Endothelial cell of umbilical vein (primary cell): Measurements from ENCODE around the gene SEMA5A. TPM values are rescaled to one million over a fixed set of nuclear protein-coding genes. Genes with fewer than 3 reads are reported as not detected.

Experiments
- BruUV-seq: library from RNA; stranded (reverse); fragments of 400-500 nt; replicated peaks from 2 replicates; lab custom pipeline; 2021; lab: Mats Ljungman, UMichigan
- CTCF ChIA-PET: fragments of 300-600, 350-600 bp; sonication (Branson Sonifier 250); formaldehyde crosslinking; loops from one replicate; lab custom pipeline; 2021; ENCODE audit warnings: antibody characterized with exemption, inconsistent platforms; lab: Charles Lee
- POLR2A ChIA-PET: fragments of 300-600, 350-600 bp; sonication (Branson Sonifier 250); formaldehyde crosslinking; loops from one replicate; lab custom pipeline; 2021; ENCODE audit warnings: antibody characterized with exemption, inconsistent platforms; lab: Charles Lee
- DNase-seq: peaks from one replicate; pipeline ENCODE4 v3.0.0-alpha.2; 2011; ENCODE audit warnings: low read depth, low spot score
- FAIRE-seq: peaks from 2 replicates; lab custom pipeline; 2011; peaks lifted over from hg19 to GRCh38; lab: Jason Lieb, UNC
- H2AFZ ChIP-seq: 2 replicates; pipeline ENCODE4 v1.6.0; 2012; ENCODE audit warnings: low read depth, low read length, control low read depth, inconsistent platforms
- H3K27ac ChIP-seq: 2 replicates; pipeline ENCODE4 v1.5.1; 2011; ENCODE audit warnings: low read depth, mild to moderate bottlenecking, control low read depth, low read length, moderate library complexity; ENCODE audit not compliant: insufficient read depth
- H3K27me3 ChIP-seq, 2 experiments: 2 replicates each; pipeline versions ENCODE4 v1.6.0 to v1.6.1; 2011; ENCODE audit warnings: low read length in 2 of 2, mixed read lengths in 1 of 2; ENCODE audit not compliant: control insufficient read depth in 2 of 2, insufficient read depth in 2 of 2
- H3K36me3 ChIP-seq, 2 experiments: 2 replicates in 1 of 2; 3 replicates in 1 of 2; pipeline ENCODE4 v1.5.1; 2011; ENCODE audit warnings: low read length in 2 of 2, mild to moderate bottlenecking in 1 of 2, moderate library complexity in 1 of 2; ENCODE audit not compliant: control insufficient read depth in 2 of 2, insufficient read depth in 2 of 2; ENCODE audit errors: extremely low read depth in 1 of 2
- H3K4me1 ChIP-seq: 3 replicates; pipeline ENCODE4 v1.5.1; 2011; ENCODE audit warnings: mild to moderate bottlenecking, low read length; ENCODE audit not compliant: control insufficient read depth, insufficient read depth; ENCODE audit errors: extremely low read depth
- H3K4me2 ChIP-seq: 2 replicates; pipeline ENCODE4 v1.6.1; 2011; ENCODE audit warnings: low read length, control low read depth, mixed read lengths; ENCODE audit not compliant: insufficient read depth
- H3K4me3 ChIP-seq, 3 experiments: fragments of 200-600 bp in 1 of 3; sonication (generic), shearing (Covaris generic) in 1 of 3; replicated peaks in 1 of 3; 2 replicates each; pipeline ENCODE4 v1.5.1; 2011 to 2016; ENCODE audit warnings: control low read depth in 3 of 3, low read length in 3 of 3, mild to moderate bottlenecking in 2 of 3, inconsistent platforms in 1 of 3, low read depth in 1 of 3, moderate library complexity in 1 of 3; ENCODE audit not compliant: insufficient read depth in 1 of 3
- H3K79me2 ChIP-seq: 2 replicates; pipeline ENCODE4 v1.6.0; 2012; ENCODE audit warnings: low read length, inconsistent platforms; ENCODE audit not compliant: control insufficient read depth, insufficient read depth
- H3K9ac ChIP-seq: replicated peaks from 2 replicates; pipeline ENCODE3; 2011; ENCODE audit warnings: low read length, control low read depth; ENCODE audit not compliant: insufficient read depth; ENCODE audit errors: extremely low read depth
- H3K9me1 ChIP-seq: replicated peaks from 3 replicates; pipeline ENCODE4 v1.6.0; 2011; ENCODE audit warnings: mild to moderate bottlenecking, low read length; ENCODE audit not compliant: control insufficient read depth, insufficient read depth; ENCODE audit errors: extremely low read depth
- H3K9me3 ChIP-seq: replicated peaks from 2 replicates; pipeline ENCODE4 v1.5.1; 2012; ENCODE audit warnings: low read length, inconsistent platforms; ENCODE audit not compliant: control insufficient read depth, insufficient read depth
- H4K20me1 ChIP-seq: replicated peaks from 2 replicates; pipeline ENCODE3; 2011; ENCODE audit warnings: mild to moderate bottlenecking, low read length; ENCODE audit not compliant: control insufficient read depth, insufficient read depth; ENCODE audit errors: extremely low read depth
- CTCF ChIP-seq, 2 donors: IDR thresholded peaks; 1 replicate in 1 of 2; 2 replicates in 1 of 2; pipeline ENCODE4 v1.5.1; 2011; ENCODE audit warnings: low read length in 2 of 2, mild to moderate bottlenecking in 2 of 2, moderate library complexity in 2 of 2, control low read depth in 1 of 2, inconsistent platforms in 1 of 2, low read depth in 1 of 2; ENCODE audit not compliant: insufficient read depth in 1 of 2; ENCODE audit errors: extremely low read depth in 1 of 2
- EZH2 ChIP-seq: IDR thresholded peaks from 2 replicates; pipeline ENCODE4 v1.6.1; 2012; ENCODE audit warnings: borderline replicate concordance, low read depth, mild to moderate bottlenecking, moderate library complexity, low read length, inconsistent platforms; ENCODE audit not compliant: severe bottlenecking
- FOS ChIP-seq: IDR thresholded peaks from 2 replicates; pipeline ENCODE4 v1.6.1; 2011; ENCODE audit warnings: mild to moderate bottlenecking, low read length, moderate library complexity, borderline replicate concordance; ENCODE audit not compliant: insufficient read depth
- GATA2 ChIP-seq: IDR thresholded peaks from 2 replicates; pipeline ENCODE4 v1.7.0; 2011; ENCODE audit warnings: low read depth, mild to moderate bottlenecking, moderate library complexity, mixed read lengths, low read length; ENCODE audit not compliant: insufficient read length, insufficient read depth
- JUN ChIP-seq: IDR thresholded peaks from 2 replicates; pipeline ENCODE4 v1.6.1; 2011; ENCODE audit warnings: borderline replicate concordance, low read depth; ENCODE audit not compliant: insufficient read length, insufficient read depth
- MAX ChIP-seq: IDR thresholded peaks from 2 replicates; pipeline ENCODE4 v1.6.1; 2011; ENCODE audit not compliant: insufficient read depth, insufficient read length
- MYC ChIP-seq: IDR thresholded peaks from one replicate; pipeline ENCODE4 v1.6.1; 2011; ENCODE audit warnings: mild to moderate bottlenecking, low read depth, low read length
- POLR2A ChIP-seq: IDR thresholded peaks from 2 replicates; pipeline ENCODE4 v1.6.1; 2012; ENCODE audit warnings: low read depth, mild to moderate bottlenecking, control low read depth, low read length
- POLR2AphosphoS5 ChIP-seq: IDR thresholded peaks from 2 replicates; pipeline ENCODE4 v1.6.1; 2012; ENCODE audit warnings: low read depth, mild to moderate bottlenecking, control low read depth, low read length, moderate library complexity; ENCODE audit not compliant: insufficient read depth
- dilution Hi-C: fragments of 300-500 bp; cut with MboI; formaldehyde crosslinking; loops from one replicate; pipeline ENCODE4 v1.15.0; 2019; ENCODE audit warnings: low sequenced_read_pairs; ENCODE audit not compliant: extremely low pct_ligation_motif_present
- intact Hi-C: fragments of 100-400 bp; cut with micrococcal nuclease; formaldehyde crosslinking; loops from one replicate; pipeline ENCODE4 v1.10.0; 2022
- polyA plus RNA-seq, 4 experiments: library from polyadenylated mRNA; depleted of rRNA in 3 of 4; stranded (reverse) in 3 of 4; unstranded in 1 of 4; fragments of >200 nt; gene quantifications; 2 replicates each; pipeline versions ENCODE4 v1.2.1 to v1.2.3, GENCODE V29; 2011 to 2012; ENCODE audit warnings: missing spikeins in 1 of 4
- total RNA-seq: library from RNA; stranded (reverse); gene quantifications from 2 replicates; pipeline ENCODE4 v1.2.3, GENCODE V29; 2021

Gene SEMA5A
- total and polyA plus RNA-seq, 2 donors (not counting 3 experiments of a cell fraction or from before 2014, with no cell fraction given) = 0.04 to 0.06 TPM

GRCh38 chr5:9396285-9396770, 149.5 kb downstream of the SEMA5A start:
- DNase-seq (no peak), FAIRE-seq (no peak)
- Histone ChIP-seq H3K9ac (no peak overlapping the region), H4K20me1 (no peaks in the 10 kb centered on the region), H2AFZ (no peak overlapping the region), H3K9me1 (no peaks in the 10 kb centered on the region), H3K27me3 (no peaks in the 10 kb centered on the region), H3K79me2 (no peaks in the 10 kb centered on the region), H3K36me3 (no peaks in the 10 kb centered on the region), H3K27ac (no peak overlapping the region), H3K4me3 (no peak overlapping the region), H3K4me2 (no peak overlapping the region), H3K4me1 (no peaks in the 10 kb centered on the region), H3K9me3 (no peaks in the 10 kb centered on the region)
- intact Hi-C loops = no loop called here
- POLR2A ChIA-PET = no interaction called here
- CTCF ChIA-PET = no interaction called here
- dilution Hi-C loops = no loop called here
- BruUV-seq = no TSS peak
- TF ChIP-seq GATA2 (no peak), MYC (no peak), MAX (no peak), JUN (no peak), POLR2AphosphoS5 (no peak), EZH2 (no peak), POLR2A (no peak), FOS (no peak), CTCF (IDR thresholded peaks at IDR 0.05; ENCODE audit: extremely low read depth in 1 of 2, insufficient read depth in 1 of 2, low read depth in 1 of 2, low read length in 2 of 2) (no peak)
